HUES64 (cell line): ENCODE data around the gene ACOT8.

Experiments used
- H3K27ac ChIP-seq: 2 replicates; pipeline ENCODE4 v1.7.0; 2013; ENCODE audit warnings: low read depth, low read length, inconsistent platforms
- H3K27me3 ChIP-seq: 2 replicates; pipeline ENCODE4 v1.6.1; 2013; ENCODE audit warnings: mild to moderate bottlenecking, low read length; ENCODE audit not compliant: insufficient read depth
- H3K36me3 ChIP-seq: 2 replicates; pipeline ENCODE4 v1.6.1; 2013; ENCODE audit warnings: mild to moderate bottlenecking, low read length; ENCODE audit not compliant: insufficient read depth
- H3K4me1 ChIP-seq: 2 replicates; pipeline ENCODE4 v1.6.1; 2013; ENCODE audit warnings: mild to moderate bottlenecking, low read length, moderate library complexity; ENCODE audit not compliant: insufficient read depth
- H3K4me3 ChIP-seq: 2 replicates; pipeline ENCODE4 v1.5.1; 2013; ENCODE audit warnings: mild to moderate bottlenecking, low read length, moderate library complexity
- H3K9ac ChIP-seq: 2 replicates; pipeline ENCODE4 v1.6.1; 2013; ENCODE audit warnings: mild to moderate bottlenecking, low read depth, low read length
- H3K9me3 ChIP-seq: 2 replicates; pipeline ENCODE4 v1.6.1; 2013; ENCODE audit warnings: low read depth, low read length; ENCODE audit not compliant: insufficient read depth
- WGBS: fragments of 150-250, 120-280 bp; methylation state at CpG from one replicate; pipeline ENCODE4 v1.1.7; 2013; ENCODE audit warnings: missing lambda C conversion rate; 5-methylcytosine and 5-hydroxymethylcytosine counted together

The ACOT8 gene

DNA sequence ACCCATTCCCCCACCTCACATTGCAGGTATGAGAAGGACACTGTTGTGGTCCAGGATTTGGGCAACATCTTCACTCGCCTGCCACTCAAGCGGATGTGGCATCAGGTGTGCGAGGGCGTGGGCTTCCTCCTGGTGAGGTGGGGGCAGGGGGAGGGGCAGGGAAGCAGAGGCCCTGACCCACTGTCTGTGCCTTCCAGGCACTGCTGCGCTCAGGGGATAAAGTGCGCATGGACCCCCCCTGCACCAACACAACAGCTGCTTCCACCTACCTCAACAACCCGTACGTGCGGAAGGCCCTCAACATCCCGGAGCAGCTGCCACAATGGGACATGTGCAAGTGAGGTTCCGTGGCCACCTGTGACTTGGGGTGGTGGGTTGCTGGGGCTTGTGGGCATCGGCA is 37.6 kb upstream of the ACOT8 start:
- H3K4me1 ChIP-seq, result no peaks in the 10 kb centered on the region
- no peak overlapping the region for H3K9ac ChIP-seq
- H3K27me3 ChIP-seq, result no peaks in the 10 kb centered on the region; the same call in 1 of the 2 replicates
- no peak overlapping the region for H3K4me3 ChIP-seq
- 96% methylated on average over 12 of the region's 12 CpGs for WGBS
- H3K36me3 ChIP-seq, result peaks cover 64% of the 10 kb centered on the region
- H3K9me3 ChIP-seq, result no peaks in the 10 kb centered on the region
- no peak overlapping the region for H3K27ac ChIP-seq

DNA sequence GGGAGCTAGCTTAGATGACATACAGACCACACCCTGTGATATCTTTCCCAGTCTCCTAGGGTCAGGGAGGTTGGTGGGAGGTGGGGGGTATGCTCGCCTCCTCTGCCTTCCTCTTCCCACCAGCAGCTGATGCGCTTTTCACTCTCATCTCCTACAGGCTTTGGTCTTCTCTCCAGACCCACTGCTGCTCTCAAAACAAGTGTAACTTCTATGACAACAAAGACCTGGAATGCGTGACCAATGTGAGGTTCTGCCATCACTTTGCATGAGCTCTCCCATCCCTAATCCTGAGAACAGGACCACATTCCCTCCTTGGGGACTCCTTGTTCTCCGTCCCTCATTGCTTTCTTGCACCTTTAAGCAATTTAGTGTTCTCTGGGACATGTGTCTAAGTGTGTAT is 36.6 kb upstream of the ACOT8 start:
- H3K9me3 ChIP-seq, result no peaks in the 10 kb centered on the region
- peaks cover 56% of the 10 kb centered on the region for H3K36me3 ChIP-seq
- no peak overlapping the region for H3K9ac ChIP-seq
- WGBS, result 95% methylated on average over 3 of the region's 4 CpGs
- no peak overlapping the region for H3K27ac ChIP-seq
- H3K4me1 ChIP-seq, result no peaks in the 10 kb centered on the region
- H3K4me3 ChIP-seq, result no peak overlapping the region
- H3K27me3 ChIP-seq, result no peaks in the 10 kb centered on the region; the same call in 1 of the 2 replicates

DNA sequence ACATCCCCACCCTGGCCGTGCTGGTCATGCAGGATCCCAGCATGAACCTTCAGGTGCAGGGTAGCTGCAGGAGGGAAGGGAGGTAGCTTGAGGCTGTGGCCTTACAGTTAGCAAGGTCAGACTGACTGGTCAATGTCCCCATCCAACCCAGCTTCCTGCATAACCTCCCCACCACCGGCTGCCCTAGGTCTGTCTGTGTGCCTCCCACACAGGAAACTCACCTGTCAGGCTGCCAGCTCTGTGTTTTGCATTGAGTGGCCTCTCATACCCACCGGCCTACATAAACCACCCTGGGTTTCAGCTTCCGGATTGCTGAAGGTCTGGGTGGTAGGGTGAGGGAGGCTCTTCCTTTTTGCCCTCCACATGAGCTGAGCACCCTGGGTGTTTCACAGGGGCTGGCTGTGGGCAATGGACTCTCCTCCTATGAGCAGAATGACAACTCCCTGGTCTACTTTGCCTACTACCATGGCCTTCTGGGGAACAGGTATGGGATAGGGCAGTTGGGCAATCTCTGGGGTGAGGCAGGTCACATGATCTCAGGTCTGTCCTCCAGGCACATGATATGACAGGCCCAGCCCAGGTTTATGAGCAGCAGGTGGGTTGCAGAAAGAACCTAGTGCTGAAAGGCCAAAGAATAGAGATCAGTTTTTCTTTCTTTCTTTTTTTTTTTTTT is 35.8 kb upstream of the ACOT8 start:
- Histone ChIP-seq H3K4me1 (no peaks in the 10 kb centered on the region), H3K4me3 (no peak overlapping the region; the same call in 1 of the 2 replicates), H3K9ac (no peak overlapping the region), H3K36me3 (peaks cover 47% of the 10 kb centered on the region), H3K9me3 (no peaks in the 10 kb centered on the region), H3K27me3 (no peaks in the 10 kb centered on the region; the same call in 1 of the 2 replicates), H3K27ac (no peak overlapping the region)
- over 99% methylated on average over 3 of the region's 4 CpGs for WGBS

DNA sequence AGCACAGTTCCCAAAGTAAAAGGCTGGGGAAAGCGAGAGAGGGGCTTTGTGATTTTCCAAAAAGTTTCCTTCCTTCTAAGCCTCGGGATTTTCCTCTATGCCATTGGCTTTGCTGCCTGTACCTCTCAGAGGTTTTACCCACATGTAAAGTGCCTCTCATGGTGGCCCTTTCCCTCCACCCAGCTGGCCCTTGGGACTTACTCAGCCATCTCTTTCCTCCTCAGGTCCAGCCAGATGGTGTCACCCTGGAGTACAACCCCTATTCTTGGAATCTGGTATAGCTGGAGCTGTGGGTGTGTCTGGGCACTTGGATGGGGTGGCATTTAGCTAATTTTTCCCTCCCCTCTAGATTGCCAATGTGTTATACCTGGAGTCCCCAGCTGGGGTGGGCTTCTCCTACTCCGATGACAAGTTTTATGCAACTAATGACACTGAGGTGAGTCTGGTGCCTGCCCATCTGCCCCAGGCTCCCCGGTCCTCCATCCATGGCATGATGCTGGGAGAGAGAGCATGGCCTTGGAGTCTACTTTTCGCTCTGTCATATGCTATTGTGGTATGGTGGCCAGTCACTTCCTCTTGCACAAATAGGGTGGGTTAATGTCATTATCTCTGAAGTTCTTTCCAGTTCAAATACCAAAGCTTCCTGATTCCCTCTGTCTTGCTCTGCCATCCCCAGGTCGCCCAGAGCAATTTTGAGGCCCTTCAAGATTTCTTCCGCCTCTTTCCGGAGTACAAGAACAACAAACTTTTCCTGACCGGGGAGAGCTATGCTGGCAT is 35.0 kb upstream of the ACOT8 start:
- WGBS, result 94% methylated on average over 9 of the region's 9 CpGs
- H3K27ac ChIP-seq, result no peak overlapping the region
- H3K4me1 ChIP-seq, result no peaks in the 10 kb centered on the region
- H3K36me3 ChIP-seq, result peaks cover 40% of the 10 kb centered on the region
- 0 out of 2 replicates have a peak overlapping the region, but pooled peaks have one; percentile 68 for H3K9ac ChIP-seq
- H3K9me3 ChIP-seq, result no peaks in the 10 kb centered on the region
- H3K27me3 ChIP-seq, result no peaks in the 10 kb centered on the region; the same call in 1 of the 2 replicates
- H3K4me3 ChIP-seq, result peak overlapping the region; percentile 94

DNA sequence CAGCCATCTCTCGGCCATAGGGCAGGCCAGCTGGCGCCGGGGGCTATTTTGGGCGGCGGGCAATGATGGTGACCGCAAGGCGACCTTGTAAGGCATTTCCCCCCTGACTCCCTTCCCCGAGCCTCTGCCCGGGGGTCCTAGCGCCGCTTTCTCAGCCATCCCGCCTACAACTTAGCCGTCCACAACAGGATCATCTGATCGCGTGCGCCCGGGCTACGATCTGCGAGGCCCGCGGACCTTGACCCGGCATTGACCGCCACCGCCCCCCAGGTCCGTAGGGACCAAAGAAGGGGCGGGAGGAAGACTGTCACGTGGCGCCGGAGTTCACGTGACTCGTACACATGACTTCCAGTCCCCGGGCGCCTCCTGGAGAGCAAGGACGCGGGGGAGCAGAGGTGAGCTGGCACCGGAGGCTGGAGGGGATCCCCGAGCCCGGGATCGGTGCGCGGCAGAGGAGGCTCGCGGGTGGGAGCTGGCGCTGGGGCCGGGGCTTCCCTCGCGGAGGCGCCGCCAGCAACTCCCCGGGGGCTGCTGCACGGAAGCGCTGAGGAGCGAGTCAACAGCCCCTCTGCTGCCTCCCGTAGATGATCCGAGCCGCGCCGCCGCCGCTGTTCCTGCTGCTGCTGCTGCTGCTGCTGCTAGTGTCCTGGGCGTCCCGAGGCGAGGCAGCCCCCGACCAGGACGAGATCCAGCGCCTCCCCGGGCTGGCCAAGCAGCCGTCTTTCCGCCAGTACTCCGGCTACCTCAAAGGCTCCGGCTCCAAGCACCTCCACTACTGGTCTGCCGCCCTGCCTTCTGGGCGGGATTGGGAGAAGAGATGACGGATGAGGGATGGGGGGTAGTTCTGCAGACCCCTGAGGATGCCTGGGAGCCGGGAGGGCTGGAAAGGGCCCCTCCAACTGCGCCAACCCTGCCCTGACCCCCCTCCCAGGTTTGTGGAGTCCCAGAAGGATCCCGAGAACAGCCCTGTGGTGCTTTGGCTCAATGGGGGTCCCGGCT is 34.1 kb upstream of the ACOT8 start, which contains the start of the genes CTSA and NEURL2:
Gene CTSA (plus strand): TSS at position 351 of the 999 bp plus-strand sequence. CDS start 234 bp downstream, at position 585.
Gene NEURL2 (minus strand): TSS at position 224 of the 999 bp plus-strand sequence. CDS start 217 bp downstream, at position 7.
- Histone ChIP-seq H3K27me3 (no peaks in the 10 kb centered on the region; the same call in 1 of the 2 replicates), H3K4me1 (no peaks in the 10 kb centered on the region), H3K27ac (peak within 1 kb of the TSS; percentile 68), H3K36me3 (peaks cover 37% of the 10 kb centered on the region), H3K9ac (peak within 1 kb of the TSS; percentile 68), H3K4me3 (peak within 1 kb of the TSS; percentile 94), H3K9me3 (no peaks in the 10 kb centered on the region)
- 3% methylated on average over 78 of the region's 78 CpGs for WGBS

DNA sequence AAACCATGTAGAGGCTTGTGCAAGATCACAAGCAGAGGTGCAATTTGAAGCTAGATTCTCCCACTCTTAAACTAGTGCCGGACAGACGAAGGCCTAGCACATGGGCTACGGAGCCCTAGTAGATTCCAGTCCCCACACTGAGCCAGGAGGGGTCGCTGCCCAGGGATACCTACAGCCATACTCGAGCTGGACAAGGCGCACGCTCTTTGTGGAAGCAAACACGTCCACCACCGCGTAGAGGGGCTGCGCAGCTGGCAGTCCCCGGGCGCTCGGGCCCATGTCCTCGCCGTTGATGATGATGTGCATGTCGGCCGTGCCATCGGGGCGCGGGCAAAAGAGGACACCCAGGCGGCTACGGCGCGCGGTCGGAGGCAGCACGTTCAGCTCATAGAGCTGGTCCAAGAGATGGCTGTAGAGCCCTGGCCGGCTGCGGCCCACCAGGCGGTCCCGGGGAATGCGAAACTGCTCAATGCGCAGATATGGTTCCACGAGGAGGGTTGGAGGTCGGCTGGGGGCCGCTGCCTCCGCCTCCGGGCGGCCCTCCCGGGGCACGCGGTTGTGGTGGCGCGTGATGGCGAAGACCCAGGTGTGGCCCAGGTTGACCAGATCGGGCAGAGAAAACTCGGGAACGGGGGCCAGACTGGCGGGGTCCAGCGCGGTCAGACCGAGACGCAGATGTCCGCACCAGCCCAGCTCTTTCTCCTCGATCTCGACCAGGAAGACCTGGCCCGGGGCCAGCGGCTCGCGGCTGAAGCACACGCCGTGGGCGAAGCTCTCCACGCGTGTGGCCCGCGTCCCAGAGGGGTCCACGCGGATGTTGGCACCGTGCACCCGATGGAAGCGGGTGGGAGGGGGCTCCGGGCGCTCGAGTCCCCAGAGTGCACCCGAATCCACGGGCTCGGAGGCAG is 33.1 kb upstream of the ACOT8 start:
- Histone ChIP-seq H3K27me3 (no peaks in the 10 kb centered on the region; the same call in 1 of the 2 replicates), H3K4me3 (peak overlapping the region; percentile 94), H3K36me3 (peaks cover 33% of the 10 kb centered on the region), H3K9me3 (no peaks in the 10 kb centered on the region), H3K4me1 (no peaks in the 10 kb centered on the region), H3K27ac (peak overlapping the region; percentile 68; the same call in 1 of the 2 replicates), H3K9ac (peak overlapping the region; percentile 68)
- 2% methylated on average over 79 of the region's 79 CpGs for WGBS

DNA sequence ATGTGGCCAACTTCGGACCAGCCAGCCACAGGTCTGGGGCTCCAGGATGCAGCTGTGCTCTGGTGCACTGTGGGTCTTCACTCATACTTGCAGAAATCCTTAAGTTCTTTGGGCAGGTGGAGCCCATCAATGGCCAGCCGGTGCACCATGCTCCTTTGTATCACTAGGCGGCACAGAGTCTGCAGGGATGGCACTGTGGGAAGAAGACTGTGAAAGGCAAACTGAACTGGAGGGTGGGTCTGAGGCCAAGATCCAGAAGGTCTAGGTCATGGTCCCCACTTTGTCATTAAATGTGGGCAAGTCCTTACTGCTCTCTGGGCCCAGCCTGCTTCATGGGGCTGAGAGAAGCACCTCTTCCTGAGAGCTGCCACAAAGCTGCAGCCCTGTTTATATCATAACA is 31.5 kb upstream of the ACOT8 start:
- Histone ChIP-seq H3K36me3 (peaks cover 25% of the 10 kb centered on the region), H3K9me3 (no peaks in the 10 kb centered on the region), H3K27me3 (no peaks in the 10 kb centered on the region; the same call in 1 of the 2 replicates), H3K27ac (no peak overlapping the region), H3K9ac (no peak overlapping the region), H3K4me3 (no peak overlapping the region), H3K4me1 (no peaks in the 10 kb centered on the region)
- 97% methylated on average over 3 of the region's 3 CpGs for WGBS

- H3K4me3 ChIP-seq, result no peak within 1 kb of the TSS
- WGBS, result 98% methylated on average over 8 of the region's 8 CpGs
These were observed 30.1 kb upstream of the ACOT8 start, which contains the start of gene SPATA25 for GRCh38 chr20:45887346-45887715. SPATA25 (minus strand) TSS chr20:45887622; CDS start chr20:45887590, 32 bp downstream.

GRCh38 chr20:45886590-45887345 is 29.6 kb upstream of the ACOT8 start:
- Histone ChIP-seq H3K36me3 (peaks cover 30% of the 10 kb centered on the region), H3K4me1 (no peaks in the 10 kb centered on the region), H3K9ac (no peak overlapping the region), H3K27me3 (no peaks in the 10 kb centered on the region; the same call in 1 of the 2 replicates), H3K4me3 (no peak overlapping the region), H3K27ac (no peak overlapping the region), H3K9me3 (no peaks in the 10 kb centered on the region)
- WGBS, result 94% methylated on average over 19 of the region's 19 CpGs

More at GRCh38 chr20:45887346-45887715, 30.1 kb upstream of the ACOT8 start, which contains the start of gene SPATA25:
- Histone ChIP-seq H3K9me3 (no peaks in the 10 kb centered on the region), H3K36me3 (peaks cover 29% of the 10 kb centered on the region), H3K27me3 (no peaks in the 10 kb centered on the region; the same call in 1 of the 2 replicates), H3K4me1 (no peaks in the 10 kb centered on the region), H3K27ac (no peak within 1 kb of the TSS), H3K9ac (no peak within 1 kb of the TSS)
